ENCODE results near the gene ASIC5. TPM values are rescaled to one million over a fixed set of nuclear protein-coding genes. Genes with fewer than 3 reads are reported as not detected.
A peak's percentile ranks its signal among the peaks of the same experiment; 100 is the strongest.
"Not testable (repeated sequence)": the region's sequence is repeated elsewhere in the genome, so short reads cannot be mapped to it uniquely, and the experiment has no call there.

ASIC5 gene
- total and polyA plus RNA-seq, 2 donors (not counting 1 experiment from before 2014, with no cell fraction given) = not detected

DNA sequence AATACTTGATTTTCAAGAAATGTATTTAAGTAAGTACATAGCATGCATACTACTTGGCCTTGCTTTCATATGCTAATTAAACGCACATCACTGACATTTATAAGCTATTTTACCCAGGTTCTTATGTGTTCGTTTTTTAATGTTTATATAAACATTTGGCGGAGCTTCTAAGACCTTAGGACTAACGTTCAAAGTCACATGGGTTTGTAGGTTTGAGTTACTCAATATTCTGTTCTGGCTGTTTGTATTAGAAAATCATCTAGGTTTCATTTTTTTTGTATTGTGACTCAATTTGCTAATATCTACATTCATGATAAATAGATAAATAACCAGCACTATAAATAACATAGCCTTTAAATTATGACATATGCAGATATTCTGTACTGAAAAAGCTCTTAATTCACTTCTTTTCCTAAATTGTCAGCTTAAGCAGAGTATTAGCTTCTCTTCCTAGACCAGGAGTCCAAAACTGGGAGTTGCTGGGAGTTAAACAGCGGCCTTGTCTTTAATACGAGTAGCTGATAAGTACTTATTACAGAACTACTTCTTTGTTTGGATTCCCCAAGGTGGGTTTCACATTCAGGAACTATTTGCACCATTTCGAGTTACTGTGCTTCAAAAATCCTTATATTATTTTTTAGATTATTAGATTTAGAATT is 65.3 kb downstream of the ASIC5 start:
- no peaks in the 10 kb centered on the region for H3K36me3 ChIP-seq (ENCODE audit: control insufficient read depth, insufficient read depth, low read length)

DNA sequence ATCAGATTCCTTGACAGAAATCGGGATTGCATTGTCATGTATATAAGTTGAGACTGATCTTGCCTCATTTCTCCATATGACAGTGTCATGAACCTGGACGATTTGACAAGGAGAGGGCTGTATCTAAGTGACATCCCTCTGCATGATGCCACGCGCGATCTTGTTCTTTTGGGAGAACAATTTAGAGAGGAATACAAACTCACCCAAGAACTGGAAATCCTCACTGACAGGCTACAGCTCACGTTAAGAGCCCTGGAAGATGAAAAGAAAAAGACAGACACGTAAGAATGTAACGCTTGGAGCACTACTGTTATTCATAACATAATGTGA is 66.3 kb downstream of the ASIC5 start:
- DNase-seq (ENCODE audit: low read depth in 2 of 2) = no peak
- H2AFZ ChIP-seq (ENCODE audit: low read length) = peak overlapping the region; percentile 35

More for the DNA sequence above, 65.3 kb downstream of the ASIC5 start:
- H2AFZ ChIP-seq (ENCODE audit: low read length) = no peak overlapping the region
- H3K9me3 ChIP-seq (ENCODE audit: control insufficient read depth, insufficient read depth, low read depth, low read length) = no peaks in the 10 kb centered on the region
- no peak for DNase-seq (ENCODE audit: low read depth in 2 of 2)
- no peaks in the 10 kb centered on the region for H4K20me1 ChIP-seq (ENCODE audit: control insufficient read depth, extremely low read depth, insufficient read depth, low read length)
- H3K4me2 ChIP-seq (ENCODE audit: extremely low read depth, insufficient read depth, low read length) = no peak overlapping the region
- no peaks in the 10 kb centered on the region for H3K79me2 ChIP-seq (ENCODE audit: control insufficient read depth, insufficient read depth, low read length)
- TF ChIP-seq, protein P1, sequence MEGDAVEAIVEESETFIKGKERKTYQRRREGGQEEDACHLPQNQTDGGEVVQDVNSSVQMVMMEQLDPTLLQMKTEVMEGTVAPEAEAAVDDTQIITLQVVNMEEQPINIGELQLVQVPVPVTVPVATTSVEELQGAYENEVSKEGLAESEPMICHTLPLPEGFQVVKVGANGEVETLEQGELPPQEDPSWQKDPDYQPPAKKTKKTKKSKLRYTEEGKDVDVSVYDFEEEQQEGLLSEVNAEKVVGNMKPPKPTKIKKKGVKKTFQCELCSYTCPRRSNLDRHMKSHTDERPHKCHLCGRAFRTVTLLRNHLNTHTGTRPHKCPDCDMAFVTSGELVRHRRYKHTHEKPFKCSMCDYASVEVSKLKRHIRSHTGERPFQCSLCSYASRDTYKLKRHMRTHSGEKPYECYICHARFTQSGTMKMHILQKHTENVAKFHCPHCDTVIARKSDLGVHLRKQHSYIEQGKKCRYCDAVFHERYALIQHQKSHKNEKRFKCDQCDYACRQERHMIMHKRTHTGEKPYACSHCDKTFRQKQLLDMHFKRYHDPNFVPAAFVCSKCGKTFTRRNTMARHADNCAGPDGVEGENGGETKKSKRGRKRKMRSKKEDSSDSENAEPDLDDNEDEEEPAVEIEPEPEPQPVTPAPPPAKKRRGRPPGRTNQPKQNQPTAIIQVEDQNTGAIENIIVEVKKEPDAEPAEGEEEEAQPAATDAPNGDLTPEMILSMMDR (conservative IDR thresholded peaks at IDR 0.05 in 1 of 2, IDR thresholded peaks at IDR 0.05 in 1 of 2; ENCODE audit: low read depth in 1 of 2, low read length in 2 of 2) = no peak
- no peak for TF ChIP-seq EZH2 (IDR thresholded peaks at IDR 0.05; ENCODE audit: low read length, missing control alignments)
- H3K4me3 ChIP-seq (replicated peaks in 1 of 4; ENCODE audit: control extremely low read depth in 1 of 4, insufficient read depth in 1 of 4, low read depth in 3 of 4, low read length in 4 of 4) = no peak overlapping the region
- peaks cover 2% of the 10 kb centered on the region for H3K4me1 ChIP-seq (ENCODE audit: control insufficient read depth, extremely low read depth, insufficient read depth, low read length)
- no peak overlapping the region for H3K27ac ChIP-seq (ENCODE audit: insufficient read depth, low read length)
- H3K9ac ChIP-seq (ENCODE audit: insufficient read depth, low read length) = no peak overlapping the region
- H3K27me3 ChIP-seq (ENCODE audit: control insufficient read depth, insufficient read depth, low read length) = no peaks in the 10 kb centered on the region

DNA sequence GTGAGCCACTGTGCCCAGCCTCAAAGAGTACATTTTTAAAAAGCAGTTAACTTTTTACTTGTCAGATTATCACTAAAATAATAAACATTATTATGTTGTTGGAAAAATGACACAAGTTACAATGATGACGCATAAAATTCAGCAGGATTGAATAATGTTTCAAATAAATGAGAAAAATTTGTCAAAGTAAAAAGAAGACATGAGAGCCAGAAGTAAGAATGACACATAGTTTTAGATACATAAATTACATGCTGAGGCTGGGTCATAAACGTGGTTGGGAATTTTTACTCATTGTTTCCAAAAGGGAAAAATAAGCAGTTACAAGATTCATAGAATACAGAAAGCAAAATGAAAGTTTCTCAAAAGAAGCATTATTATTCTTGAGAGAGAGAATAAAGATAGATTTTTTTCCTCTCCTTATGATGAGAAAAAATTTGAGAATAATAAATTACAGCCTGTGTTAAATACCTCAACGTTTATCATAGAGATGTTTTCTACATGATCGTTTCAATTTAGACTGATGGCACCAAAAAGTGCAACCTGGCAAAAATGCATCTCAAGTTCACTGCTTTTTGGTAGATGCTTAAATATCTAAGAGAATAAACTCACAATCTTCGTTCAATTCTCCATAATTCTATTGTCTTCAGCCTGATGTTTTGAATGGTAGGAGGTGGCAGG is 66.8 kb downstream of the ASIC5 start:
- Histone ChIP-seq H2AFZ (ENCODE audit: low read length) (peak overlapping the region; percentile 35), H3K27ac (ENCODE audit: insufficient read depth, low read length) (no peak overlapping the region), H3K9ac (ENCODE audit: insufficient read depth, low read length) (no peak overlapping the region), H3K4me2 (ENCODE audit: extremely low read depth, insufficient read depth, low read length) (peak overlapping the region; percentile 8), H3K79me2 (ENCODE audit: control insufficient read depth, insufficient read depth, low read length) (no peaks in the 10 kb centered on the region), H3K9me3 (ENCODE audit: control insufficient read depth, insufficient read depth, low read depth, low read length) (no peaks in the 10 kb centered on the region), H3K4me3 (replicated peaks in 1 of 4; ENCODE audit: control extremely low read depth in 1 of 4, insufficient read depth in 1 of 4, low read depth in 3 of 4, low read length in 4 of 4) (no peak overlapping the region), H3K36me3 (ENCODE audit: control insufficient read depth, insufficient read depth, low read length) (no peaks in the 10 kb centered on the region), H3K4me1 (ENCODE audit: control insufficient read depth, extremely low read depth, insufficient read depth, low read length) (peaks cover 2% of the 10 kb centered on the region), H4K20me1 (ENCODE audit: control insufficient read depth, extremely low read depth, insufficient read depth, low read length) (no peaks in the 10 kb centered on the region), H3K27me3 (ENCODE audit: control insufficient read depth, insufficient read depth, low read length) (no peaks in the 10 kb centered on the region)
- DNase-seq (ENCODE audit: low read depth in 2 of 2) = peak; percentile 47 to 56
- TF ChIP-seq, protein P1 (conservative IDR thresholded peaks at IDR 0.05 in 1 of 2, IDR thresholded peaks at IDR 0.05 in 1 of 2; ENCODE audit: low read depth in 1 of 2, low read length in 2 of 2) = no peak
- no peak for TF ChIP-seq EZH2 (IDR thresholded peaks at IDR 0.05; ENCODE audit: low read length, missing control alignments)

More for the DNA sequence above, 66.3 kb downstream of the ASIC5 start:
- Histone ChIP-seq H3K36me3 (ENCODE audit: control insufficient read depth, insufficient read depth, low read length) (no peaks in the 10 kb centered on the region), H3K4me3 (replicated peaks in 1 of 4; ENCODE audit: control extremely low read depth in 1 of 4, insufficient read depth in 1 of 4, low read depth in 3 of 4, low read length in 4 of 4) (no peak overlapping the region), H3K27ac (ENCODE audit: insufficient read depth, low read length) (no peak overlapping the region), H3K79me2 (ENCODE audit: control insufficient read depth, insufficient read depth, low read length) (no peaks in the 10 kb centered on the region), H4K20me1 (ENCODE audit: control insufficient read depth, extremely low read depth, insufficient read depth, low read length) (no peaks in the 10 kb centered on the region), H3K4me2 (ENCODE audit: extremely low read depth, insufficient read depth, low read length) (peak overlapping the region; percentile 8), H3K4me1 (ENCODE audit: control insufficient read depth, extremely low read depth, insufficient read depth, low read length) (peaks cover 2% of the 10 kb centered on the region), H3K9me3 (ENCODE audit: control insufficient read depth, insufficient read depth, low read depth, low read length) (no peaks in the 10 kb centered on the region), H3K9ac (ENCODE audit: insufficient read depth, low read length) (no peak overlapping the region), H3K27me3 (ENCODE audit: control insufficient read depth, insufficient read depth, low read length) (no peaks in the 10 kb centered on the region)
- no peak for TF ChIP-seq EZH2 (IDR thresholded peaks at IDR 0.05; ENCODE audit: low read length, missing control alignments)
- TF ChIP-seq, protein P1 (conservative IDR thresholded peaks at IDR 0.05 in 1 of 2, IDR thresholded peaks at IDR 0.05 in 1 of 2; ENCODE audit: low read depth in 1 of 2, low read length in 2 of 2) = no peak

DNA sequence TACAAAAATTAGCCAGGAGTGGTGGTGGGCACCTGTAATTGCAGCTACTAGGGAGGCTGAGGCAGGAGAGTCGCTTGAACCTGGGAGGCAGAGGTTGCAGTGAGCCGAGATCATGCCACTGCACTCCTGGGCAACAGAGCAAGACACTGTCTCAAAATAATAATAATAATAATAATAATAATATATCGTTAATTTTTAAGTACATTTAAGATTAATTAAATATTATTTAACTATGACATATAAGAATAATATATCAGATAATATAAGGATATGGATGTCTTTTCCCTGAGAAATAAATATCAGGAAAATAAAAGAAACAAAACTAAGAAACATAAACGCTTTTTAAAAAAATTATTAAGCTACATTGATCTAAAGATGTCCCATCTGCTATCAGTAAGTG is 68.5 kb downstream of the ASIC5 start:
- not testable (repeated sequence) for H3K9ac ChIP-seq (ENCODE audit: insufficient read depth, low read length); H3K27me3 ChIP-seq (ENCODE audit: control insufficient read depth, insufficient read depth, low read length); DNase-seq (ENCODE audit: low read depth in 2 of 2); H3K4me1 ChIP-seq (ENCODE audit: control insufficient read depth, extremely low read depth, insufficient read depth, low read length); H4K20me1 ChIP-seq (ENCODE audit: control insufficient read depth, extremely low read depth, insufficient read depth, low read length); H3K4me2 ChIP-seq (ENCODE audit: extremely low read depth, insufficient read depth, low read length); H3K79me2 ChIP-seq (ENCODE audit: control insufficient read depth, insufficient read depth, low read length); H3K27ac ChIP-seq (ENCODE audit: insufficient read depth, low read length); H3K4me3 ChIP-seq (replicated peaks in 1 of 4; ENCODE audit: control extremely low read depth in 1 of 4, insufficient read depth in 1 of 4, low read depth in 3 of 4, low read length in 4 of 4); H2AFZ ChIP-seq (ENCODE audit: low read length); H3K9me3 ChIP-seq (ENCODE audit: control insufficient read depth, insufficient read depth, low read depth, low read length); H3K36me3 ChIP-seq (ENCODE audit: control insufficient read depth, insufficient read depth, low read length)

Measured in fibroblast of lung (primary cell).